Mucosa of descending colon (tissue), 3 donors: ENCODE data around the gene TEAD1. TPM values are rescaled to one million over a fixed set of nuclear protein-coding genes. Genes with fewer than 3 reads are reported as not detected.
A peak's percentile ranks its signal among the peaks of the same experiment; 100 is the strongest.

Experiments used
- ATAC-seq: fragments of 200-7000 bp; cut with Tn5 transposase; one replicate; pipeline ENCODE4 v1.9.1; 2020; ENCODE audit warnings: mild to moderate bottlenecking, moderate library complexity
- DNase-seq, 3 donors: peaks; one replicate each; pipeline ENCODE4 v3.0.0-alpha.2; 2020
- H3K36me3 ChIP-seq: fragments of 200-600 bp; one replicate; pipeline ENCODE4 v1.8.0; 2021; ENCODE audit warnings: low read depth, mild to moderate bottlenecking
- H3K4me1 ChIP-seq: fragments of 200-600 bp; one replicate; pipeline ENCODE4 v1.8.0; 2021; ENCODE audit warnings: low read depth, mild to moderate bottlenecking
- H3K4me3 ChIP-seq: fragments of 200-600 bp; one replicate; pipeline ENCODE4 v1.8.0; 2021; ENCODE audit warnings: mild to moderate bottlenecking
- H3K9me3 ChIP-seq: fragments of 200-600 bp; one replicate; pipeline ENCODE4 v1.8.0; 2021; ENCODE audit warnings: mild to moderate bottlenecking
- CTCF ChIP-seq: fragments of 200-600 bp; IDR thresholded peaks from one replicate; pipeline ENCODE4 v1.8.0; 2022; ENCODE audit warnings: antibody characterized with exemption, mild to moderate bottlenecking
- intact Hi-C, 2 donors: fragments of 100-400 bp; cut with DNase I in 1 of 2; cut with micrococcal nuclease in 1 of 2; formaldehyde crosslinking; loops; one replicate each; pipeline versions ENCODE4 v1.11.0 to v1.11.1; 2022; cut with DNase I, micrococcal nuclease
- total RNA-seq, 3 donors: library from RNA; stranded (reverse); fragmentation: NEBNext Ultra II Directional in 2 of 3; extraction: Animal tissue kit (Norgen Biotek cat#: 25700) in 2 of 3; gene quantifications; one replicate each; pipeline versions ENCODE4 v1.2.1 to v1.2.4, GENCODE V29; 2021 to 2023
- donor health status: DM: no; HTN: no; CAD: no; lungs with moderate emphysema.
- donor health status: DM: no; HTN: no; CAD: no.
- donor health status: DM: no; HTN: yes; CAD: no.

TEAD1 gene
- total RNA-seq, 3 donors from 2014 or later, result 33.2 to 196 (median 41.1) TPM

- no peak for TF ChIP-seq CTCF
- H3K4me1 ChIP-seq, result no peaks in the 10 kb centered on the region
Measured at GRCh38 chr11:12773591-12773990, 99.4 kb downstream of the TEAD1 start.

DNA sequence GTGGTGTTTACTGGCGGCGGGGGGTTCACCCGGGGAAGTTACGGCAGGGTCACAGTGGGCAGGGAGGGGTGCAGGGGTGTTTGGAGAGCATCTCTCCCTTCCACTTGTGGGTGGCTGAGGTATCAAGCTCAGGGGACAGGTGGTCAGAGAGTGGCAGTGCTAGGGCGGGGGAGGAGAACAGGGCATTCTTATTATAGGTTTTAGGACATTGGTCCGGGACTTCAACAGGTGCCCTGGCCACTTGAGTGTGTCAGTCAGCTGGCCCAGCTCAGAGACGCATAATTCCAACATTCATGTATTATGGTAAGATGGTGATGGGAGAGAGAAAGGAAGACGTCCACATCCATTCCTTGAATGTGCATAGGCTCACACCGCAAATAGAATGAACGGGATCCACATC, 101.7 kb downstream of the TEAD1 start:
- no peak for TF ChIP-seq CTCF
- intact Hi-C loops, result no loop called here

More at GRCh38 chr11:12773591-12773990, 99.4 kb downstream of the TEAD1 start:
- H3K36me3 ChIP-seq, result no peaks in the 10 kb centered on the region
- no peak for DNase-seq
- H3K9me3 ChIP-seq, result no peaks in the 10 kb centered on the region
- intact Hi-C loops, result no loop called here
- no peak overlapping the region for H3K4me3 ChIP-seq
- ATAC-seq, result no peak

DNA sequence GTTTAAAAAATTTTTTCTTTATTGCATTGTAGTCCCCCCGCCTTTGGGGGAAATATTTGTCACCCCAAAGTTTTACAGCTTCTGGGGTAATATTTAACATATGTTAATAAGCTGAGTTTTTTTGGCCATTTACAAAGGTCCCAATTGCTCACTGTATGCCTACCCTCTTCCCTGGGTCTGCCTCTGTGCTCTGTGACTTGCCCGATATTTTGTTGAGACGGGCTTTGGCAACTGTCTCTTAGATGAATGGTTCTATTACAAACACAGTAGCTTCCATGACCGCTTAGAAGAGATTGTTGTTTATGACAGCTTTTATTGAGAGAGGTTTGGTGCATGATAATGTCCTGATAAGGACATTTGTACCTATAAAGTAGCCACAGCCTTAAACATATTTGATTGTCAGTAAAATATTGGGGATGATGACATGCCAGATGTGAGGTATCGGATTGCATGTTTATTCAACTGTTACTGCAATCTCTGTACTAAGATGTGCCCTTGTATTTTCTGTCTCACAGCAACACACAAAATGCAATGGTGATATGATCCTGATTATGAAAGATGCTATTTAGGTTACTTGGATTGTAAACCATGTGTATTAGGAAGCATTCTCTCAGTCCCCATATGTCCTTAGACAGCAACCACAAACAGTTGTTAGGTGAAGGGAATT, 103.1 kb downstream of the TEAD1 start:
- H3K4me1 ChIP-seq, result no peaks in the 10 kb centered on the region
- H3K4me3 ChIP-seq, result no peak overlapping the region
- TF ChIP-seq CTCF, result no peak
- DNase-seq (no peak), ATAC-seq (peak; percentile 69)
- no peaks in the 10 kb centered on the region for H3K36me3 ChIP-seq
- intact Hi-C loops, result no loop called here
- H3K9me3 ChIP-seq, result no peaks in the 10 kb centered on the region

More for the DNA sequence above, 101.7 kb downstream of the TEAD1 start:
- no peaks in the 10 kb centered on the region for H3K9me3 ChIP-seq
- no peak overlapping the region for H3K4me3 ChIP-seq
- H3K4me1 ChIP-seq, result no peaks in the 10 kb centered on the region
- DNase-seq (no peak), ATAC-seq (no peak)
- H3K36me3 ChIP-seq, result no peaks in the 10 kb centered on the region

GRCh38 chr11:12778240-12778905, 104.2 kb downstream of the TEAD1 start:
- intact Hi-C loops, result no loop called here
- no peaks in the 10 kb centered on the region for H3K9me3 ChIP-seq
- H3K4me3 ChIP-seq, result no peak overlapping the region
- no peak for ATAC-seq
- no peaks in the 10 kb centered on the region for H3K4me1 ChIP-seq
- no peak for TF ChIP-seq CTCF
- DNase-seq, result no peak
- no peaks in the 10 kb centered on the region for H3K36me3 ChIP-seq

DNA sequence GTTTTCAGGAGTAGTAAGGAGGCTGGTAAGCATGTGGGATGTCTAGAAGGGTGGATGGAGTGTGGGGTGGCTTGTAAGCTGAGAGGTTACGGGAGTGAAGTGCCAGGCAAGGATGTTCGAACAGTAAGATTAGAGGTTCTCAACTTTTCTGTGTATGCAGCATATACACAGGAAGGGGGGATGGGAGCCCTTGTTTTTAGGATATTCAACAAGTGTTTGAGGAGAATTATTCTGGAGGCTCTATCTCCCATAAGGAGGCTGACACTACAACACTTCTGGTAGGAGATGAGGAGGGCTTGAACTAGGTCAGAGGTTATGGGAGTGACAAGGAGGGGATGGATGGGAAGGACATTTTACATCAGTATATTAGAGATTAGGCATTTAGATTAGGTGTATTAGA, 109.5 kb downstream of the TEAD1 start:
- Histone ChIP-seq H3K9me3 (no peaks in the 10 kb centered on the region), H3K4me1 (no peaks in the 10 kb centered on the region), H3K36me3 (no peaks in the 10 kb centered on the region), H3K4me3 (no peak overlapping the region)
- intact Hi-C loops, result no loop called here
- DNase-seq, result no peak
- ATAC-seq, result no peak
- TF ChIP-seq CTCF, result no peak
